Osteoblast (primary cell): Measurements from ENCODE around the gene LRRC56. TPM values are rescaled to one million over a fixed set of nuclear protein-coding genes. Genes with fewer than 3 reads are reported as not detected.

ENCODE experiments used
- DNase-seq: peaks from one replicate; pipeline ENCODE4 v3.0.0; 2011; ENCODE audit warnings: low spot score, mixed read lengths; ENCODE audit not compliant: insufficient read length; ENCODE audit errors: missing footprints
- H2AFZ ChIP-seq: 2 replicates; pipeline ENCODE4 v1.6.0; 2011; ENCODE audit warnings: mild to moderate bottlenecking, low read length
- H3K27ac ChIP-seq: 2 replicates; pipeline ENCODE4 v1.5.1; 2011; ENCODE audit warnings: mild to moderate bottlenecking, low read depth, low read length, moderate library complexity
- H3K27me3 ChIP-seq: 2 replicates; pipeline ENCODE4 v1.6.0; 2012; ENCODE audit warnings: mild to moderate bottlenecking, control low read depth, inconsistent platforms, low read length, moderate library complexity; ENCODE audit not compliant: insufficient read depth
- H3K36me3 ChIP-seq: 2 replicates; pipeline ENCODE4 v1.5.1; 2011; ENCODE audit warnings: mild to moderate bottlenecking, low read length, control low read depth, moderate library complexity; ENCODE audit not compliant: insufficient read depth
- H3K4me1 ChIP-seq: 2 replicates; pipeline ENCODE4 v1.5.1; 2011; ENCODE audit warnings: mild to moderate bottlenecking, low read length, control low read depth, moderate library complexity; ENCODE audit not compliant: insufficient read depth
- H3K4me2 ChIP-seq: 2 replicates; pipeline ENCODE4 v1.6.0; 2011; ENCODE audit warnings: mild to moderate bottlenecking, low read length; ENCODE audit not compliant: insufficient read depth
- H3K4me3 ChIP-seq: fragments of 200-600 bp; sonication (generic); 3 replicates; pipeline ENCODE4 v1.5.1; 2012; ENCODE audit warnings: mild to moderate bottlenecking, low read length, inconsistent platforms; ENCODE audit not compliant: insufficient read depth
- H3K79me2 ChIP-seq: 2 replicates; pipeline ENCODE4 v1.6.0; 2012; ENCODE audit warnings: mild to moderate bottlenecking, low read length, control low read depth, inconsistent platforms; ENCODE audit not compliant: insufficient read depth
- H3K9me3 ChIP-seq: 2 replicates; pipeline ENCODE4 v1.5.1; 2011; ENCODE audit warnings: low read depth, low read length, control low read depth
- H4K20me1 ChIP-seq: 2 replicates; pipeline ENCODE4 v1.6.0; 2012; ENCODE audit warnings: mild to moderate bottlenecking, low read length, control low read depth; ENCODE audit not compliant: insufficient read depth
- CTCF ChIP-seq: IDR thresholded peaks from 2 replicates; pipeline ENCODE4 v1.5.1; 2011; ENCODE audit warnings: mild to moderate bottlenecking, low read depth, low read length, moderate library complexity; ENCODE audit errors: extremely low read depth
- total RNA-seq: library from RNA; depleted of rRNA; stranded (reverse); fragments of >200 nt; gene quantifications from 2 replicates; pipeline ENCODE4 v1.2.3, GENCODE V29; 2012

The LRRC56 gene
- total RNA-seq, 1 donor: 1.1 TPM

DNA sequence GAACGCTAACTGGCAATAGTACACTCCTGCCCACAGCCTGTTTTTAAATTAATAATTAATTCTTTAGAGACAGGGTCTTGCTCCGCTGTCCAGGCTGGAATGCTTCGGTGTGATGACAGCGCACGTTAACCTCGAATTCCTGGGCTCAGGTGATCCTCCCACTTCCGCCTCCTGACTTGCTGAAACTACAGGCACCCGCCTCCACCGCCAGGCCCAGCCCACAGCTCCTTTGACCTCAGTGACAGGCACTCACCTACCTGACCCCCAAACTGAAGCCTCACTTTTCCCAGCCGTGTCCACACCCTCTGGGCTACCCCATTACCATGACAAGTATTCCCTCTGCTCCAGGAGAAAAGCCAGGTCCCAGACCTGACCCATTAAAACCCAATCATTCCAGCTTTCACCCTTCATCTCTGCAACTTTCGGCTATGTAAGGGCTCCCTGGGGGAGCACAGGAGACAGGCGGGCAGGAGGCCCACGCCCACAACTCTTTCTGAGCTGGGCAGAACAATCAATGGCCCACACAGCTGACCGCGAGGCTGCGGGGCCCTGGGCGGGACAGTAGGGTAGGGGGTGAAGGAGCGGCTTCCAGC is 22.5 kb downstream of the LRRC56 start:
- peak; percentile 93 for DNase-seq
- H3K79me2 ChIP-seq: no peaks in the 10 kb centered on the region
- peak overlapping the region; percentile 85 for H3K4me2 ChIP-seq
- TF ChIP-seq CTCF: no peak
- H3K27ac ChIP-seq: no peak overlapping the region
- H3K4me1 ChIP-seq: peaks cover 8% of the 10 kb centered on the region
- H3K27me3 ChIP-seq: peaks cover 33% of the 10 kb centered on the region
- H3K9me3 ChIP-seq: no peaks in the 10 kb centered on the region
- H2AFZ ChIP-seq: peak overlapping the region; percentile 56
- no peaks in the 10 kb centered on the region for H3K36me3 ChIP-seq
- H4K20me1 ChIP-seq: peaks cover 5% of the 10 kb centered on the region
- peak overlapping the region; percentile 75 for H3K4me3 ChIP-seq

GRCh38 chr11:560305-561147 is 23.2 kb downstream of the LRRC56 start, which contains the start of the genes LMNTD2 and RASSF7:
LMNTD2 (minus strand) TSS chr11:560738; CDS start chr11:560716, 22 bp downstream.
RASSF7 (plus strand) TSS chr11:560970; CDS start chr11:561769, 799 bp downstream.
- Histone ChIP-seq H3K79me2 (no peaks in the 10 kb centered on the region), H3K4me3 (peak within 1 kb of the TSS; percentile 75), H3K4me1 (peaks cover 8% of the 10 kb centered on the region), H3K27me3 (peaks cover 29% of the 10 kb centered on the region), H3K9me3 (no peaks in the 10 kb centered on the region), H3K27ac (no peak within 1 kb of the TSS), H3K4me2 (peak within 1 kb of the TSS; percentile 85), H3K36me3 (no peaks in the 10 kb centered on the region), H2AFZ (peak within 1 kb of the TSS; percentile 56), H4K20me1 (peaks cover 5% of the 10 kb centered on the region)
- peak; percentile 100 for DNase-seq
- TF ChIP-seq CTCF: no peak

DNA sequence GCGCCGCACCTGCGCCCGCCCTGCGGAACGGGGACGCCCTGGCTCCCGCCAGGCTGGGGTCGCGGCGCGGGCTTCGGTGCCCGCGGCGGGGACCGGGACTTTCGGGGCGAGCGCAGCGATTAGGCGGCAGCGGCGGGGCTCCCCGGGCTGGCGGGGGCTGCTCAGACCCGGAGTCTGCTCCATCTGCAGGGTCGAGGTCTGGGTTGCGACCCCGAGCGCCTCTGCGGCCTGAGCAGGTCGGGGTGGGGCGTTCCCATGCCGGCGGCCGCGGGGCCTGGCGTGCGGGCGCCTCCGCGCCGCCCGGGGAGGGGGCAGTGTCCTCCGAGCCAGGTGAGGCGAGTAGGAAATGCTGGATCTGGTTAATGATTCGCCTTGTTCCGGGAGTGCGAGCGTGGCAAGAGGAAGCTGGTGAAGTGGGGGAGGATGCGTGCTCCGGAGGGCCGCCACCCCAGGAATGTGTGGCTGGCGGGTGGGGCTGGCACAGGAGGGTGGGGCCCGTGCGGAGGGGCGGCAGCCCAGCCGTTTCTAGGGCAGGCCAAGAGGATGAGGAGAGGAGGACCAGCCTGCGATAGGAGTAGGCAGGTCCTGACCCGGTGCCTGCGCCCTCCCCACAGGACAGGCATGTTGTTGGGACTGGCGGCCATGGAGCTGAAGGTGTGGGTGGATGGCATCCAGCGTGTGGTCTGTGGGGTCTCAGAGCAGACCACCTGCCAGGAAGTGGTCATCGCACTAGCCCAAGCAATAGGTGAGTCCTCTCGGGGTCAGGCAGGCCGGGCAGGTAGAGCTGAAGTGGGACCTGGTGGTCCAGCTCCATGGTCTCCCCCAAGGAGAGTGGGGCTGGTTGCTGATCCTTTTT is 24.0 kb downstream of the LRRC56 start:
- peak; percentile 92 for DNase-seq
- H3K4me2 ChIP-seq: peak overlapping the region; percentile 81

More for the DNA sequence above, 24.0 kb downstream of the LRRC56 start:
- H3K27ac ChIP-seq: no peak overlapping the region
- no peaks in the 10 kb centered on the region for H3K79me2 ChIP-seq
- peaks cover 8% of the 10 kb centered on the region for H3K4me1 ChIP-seq
- H3K36me3 ChIP-seq: no peaks in the 10 kb centered on the region
- peaks cover 22% of the 10 kb centered on the region for H3K27me3 ChIP-seq
- peaks cover 5% of the 10 kb centered on the region for H4K20me1 ChIP-seq
- no peaks in the 10 kb centered on the region for H3K9me3 ChIP-seq
- H2AFZ ChIP-seq: peak overlapping the region; percentile 41
- H3K4me3 ChIP-seq: peak overlapping the region; percentile 75
- TF ChIP-seq CTCF: no peak
